A549 (cell line): ENCODE measurements around the gene TMCC2. TPM values are rescaled to one million over a fixed set of nuclear protein-coding genes. Genes with fewer than 3 reads are reported as not detected.

Experiments
- ATAC-seq, 2 experiments: fragments of 200-7000 bp in 1 of 2; fragments of >200 bp in 1 of 2; cut with Nextera tagmentation in 1 of 2; cut with Tn5 transposase in 1 of 2; 3 replicates each; pipeline versions ENCODE4 v1.8.0 to v1.9.1; 2018 to 2020; ENCODE audit warnings: mild to moderate bottlenecking in 1 of 2, moderate library complexity in 1 of 2
- CTCF ChIA-PET: fragments of 300-600 bp; sonication (Branson Sonifier 250); formaldehyde crosslinking; extraction: SDS; loops from one replicate; lab custom pipeline; 2021; ENCODE audit warnings: antibody characterized with exemption, inconsistent platforms; lab: Yijun Ruan, JAX
- POLR2A ChIA-PET: fragments of 350-600 bp; formaldehyde crosslinking; extraction: SDS; loops from one replicate; lab custom pipeline; 2021; ENCODE audit warnings: antibody characterized with exemption, inconsistent platforms; lab: Yijun Ruan, JAX
- DNase-seq, 2 experiments: peaks; one replicate each; pipeline versions ENCODE4 v3.0.0 to v3.0.0-alpha.2; 2011 to 2016; ENCODE audit warnings: low read depth in 1 of 2, low spot score in 1 of 2
- FAIRE-seq: peaks from 2 replicates; lab custom pipeline; 2011; peaks lifted over from hg19 to GRCh38; lab: Jason Lieb, UNC
- H3K27ac ChIP-seq, 2 experiments: fragments of >200 bp; sonication (Bioruptor Twin); formaldehyde crosslinking; 3 replicates each; pipeline ENCODE4 v1.5.1; 2016 to 2017
- H3K4me1 ChIP-seq: fragments of >200 bp; sonication (Bioruptor Twin); formaldehyde crosslinking; 3 replicates; pipeline ENCODE4 v1.6.1; 2016
- H3K4me2 ChIP-seq: fragments of >200 bp; sonication (Bioruptor Twin); formaldehyde crosslinking; 3 replicates; pipeline ENCODE4 v1.6.1; 2016
- H3K4me3 ChIP-seq: fragments of >200 bp; sonication (Bioruptor Twin); formaldehyde crosslinking; 3 replicates; pipeline ENCODE4 v1.5.1; 2016
- H3K9me3 ChIP-seq: fragments of >200 bp; sonication (Bioruptor Twin); formaldehyde crosslinking; 3 replicates; pipeline ENCODE4 v1.6.1; 2016
- BCL3 ChIP-seq: fragments of >200 bp; sonication (Bioruptor Twin); formaldehyde crosslinking; IDR thresholded peaks from 3 replicates; pipeline ENCODE4 v1.6.1; 2016
- CBX2 ChIP-seq: fragments of 200-600 bp; sonication (generic); IDR thresholded peaks from 2 replicates; pipeline ENCODE4 v1.6.1; 2016; ENCODE audit warnings: low read depth, mild to moderate bottlenecking, borderline replicate concordance
- CEBPB ChIP-seq, 2 experiments: fragments of >200 bp in 1 of 2; sonication (Bioruptor Twin) in 1 of 2; formaldehyde crosslinking in 1 of 2; IDR thresholded peaks; 2 replicates each; pipeline ENCODE4 v1.6.1; 2012 to 2016
- CHD2 ChIP-seq: fragments of 150-350 bp; IDR thresholded peaks from 2 replicates; pipeline ENCODE4 v1.6.1; 2014; ENCODE audit warnings: low read length; ENCODE audit not compliant: partially characterized antibody
- CHD4 ChIP-seq: fragments of 200-600 bp; sonication (generic); IDR thresholded peaks from 2 replicates; pipeline ENCODE4 v1.6.1; 2016; ENCODE audit warnings: antibody characterized with exemption, mild to moderate bottlenecking, borderline replicate concordance
- EHF ChIP-seq: fragments of 250-450 bp; sonication (Bioruptor Pico); IDR thresholded peaks from 2 replicates; pipeline ENCODE4 v1.5.0; 2020; ENCODE audit warnings: mild to moderate bottlenecking
- EP300 ChIP-seq, 2 experiments: fragments of >200 bp; sonication (Bioruptor Twin); formaldehyde crosslinking; IDR thresholded peaks; 2 replicates in 1 of 2; 3 replicates in 1 of 2; pipeline ENCODE4 v1.6.1; 2016 to 2017
- HOXA7 ChIP-seq: fragments of 250-450 bp; sonication (Bioruptor Pico); IDR thresholded peaks from 2 replicates; pipeline ENCODE4 v1.5.0; 2020; ENCODE audit warnings: mild to moderate bottlenecking, moderate library complexity
- HOXB13 ChIP-seq: fragments of 250-450 bp; sonication (Bioruptor Pico); IDR thresholded peaks from 2 replicates; pipeline ENCODE4 v1.5.0; 2020; ENCODE audit warnings: low read depth, mild to moderate bottlenecking, moderate library complexity
- HOXB5 ChIP-seq: fragments of 250-450 bp; sonication (Bioruptor Pico); IDR thresholded peaks from 2 replicates; pipeline ENCODE4 v1.5.0; 2020; ENCODE audit warnings: mild to moderate bottlenecking, moderate library complexity
- JUN ChIP-seq, 2 experiments: fragments of >200 bp; sonication (Bioruptor Twin); formaldehyde crosslinking; IDR thresholded peaks; 2 replicates in 1 of 2; 3 replicates in 1 of 2; pipeline ENCODE4 v1.6.1; 2016 to 2017
- KDM5A ChIP-seq: fragments of 200-600 bp; sonication (generic); IDR thresholded peaks from 2 replicates; pipeline ENCODE4 v1.6.1; 2016; ENCODE audit warnings: antibody characterized with exemption, mild to moderate bottlenecking
- MAZ ChIP-seq: fragments of 150-350 bp; IDR thresholded peaks from 2 replicates; pipeline ENCODE4 v1.6.1; 2014; ENCODE audit warnings: antibody characterized with exemption, low read depth, low read length, borderline replicate concordance
- MYC ChIP-seq: IDR thresholded peaks from 2 replicates; pipeline ENCODE4 v1.6.1; 2012; ENCODE audit warnings: mild to moderate bottlenecking, inconsistent platforms, low read length, improper control_type of control experiment, borderline replicate concordance
- NPAS2 ChIP-seq: fragments of 250-450 bp; sonication (Bioruptor Pico); IDR thresholded peaks from 2 replicates; pipeline ENCODE4 v1.8.0; 2022; ENCODE audit warnings: mild to moderate bottlenecking, moderate library complexity, borderline replicate concordance
- PBX3 ChIP-seq: IDR thresholded peaks from 2 replicates; pipeline ENCODE4 v1.6.1; 2012
- PHF8 ChIP-seq: fragments of 200-600 bp; sonication (generic); IDR thresholded peaks from 2 replicates; pipeline ENCODE4 v1.6.1; 2016; ENCODE audit warnings: low read depth, mild to moderate bottlenecking, antibody characterized with exemption, moderate library complexity, borderline replicate concordance
- POLR2AphosphoS2 ChIP-seq: conservative IDR thresholded peaks from 2 replicates; pipeline ENCODE4 v1.6.1; 2012; ENCODE audit warnings: low read length, improper control_type of control experiment, inconsistent platforms
- REST ChIP-seq: fragments of 200-600 bp; sonication (generic); IDR thresholded peaks from 2 replicates; pipeline ENCODE4 v1.6.1; 2016; ENCODE audit warnings: antibody characterized with exemption, mild to moderate bottlenecking, moderate library complexity
- RNF2 ChIP-seq: fragments of 200-600 bp; sonication (generic); IDR thresholded peaks from 2 replicates; pipeline ENCODE4 v1.6.1; 2016; ENCODE audit warnings: low read depth, mild to moderate bottlenecking, antibody characterized with exemption, moderate library complexity, borderline replicate concordance
- TP53 ChIP-seq: fragments of 250-450 bp; sonication (Bioruptor Pico); IDR thresholded peaks from 2 replicates; pipeline ENCODE4 v1.5.0; 2021; ENCODE audit warnings: mild to moderate bottlenecking, moderate library complexity
- ZFP36 ChIP-seq: fragments of 450-650 bp; IDR thresholded peaks from 2 replicates; pipeline ENCODE4 v1.6.1; 2014; ENCODE audit warnings: borderline replicate concordance; ENCODE audit not compliant: partially characterized antibody
- ZNF302 ChIP-seq: fragments of 250-450 bp; sonication (Bioruptor Pico); IDR thresholded peaks from 2 replicates; pipeline ENCODE4 v1.9.0; 2021; ENCODE audit warnings: inconsistent platforms, mild to moderate bottlenecking, moderate library complexity
- ZSCAN20 ChIP-seq: fragments of 250-450 bp; sonication (Bioruptor Pico); IDR thresholded peaks from 2 replicates; pipeline ENCODE4 v1.8.0; 2022; ENCODE audit warnings: mild to moderate bottlenecking, moderate library complexity
- WGBS: methylation state at CpG from one replicate; pipeline ENCODE4 v1.1.6; 2017; ENCODE audit errors: missing lambda C conversion rate; 5-methylcytosine and 5-hydroxymethylcytosine counted together
- polyA plus RNA-seq, 4 experiments: library from polyadenylated mRNA; depleted of rRNA in 3 of 4; stranded (reverse); fragments of >200 nt; fragmentation: RNase III in 1 of 4; extraction: RNeasy Plus Mini Kit Qiagen cat#74134 plus additional on column Dnase treatment in 1 of 4; gene quantifications; 2 replicates in 3 of 4; 3 replicates in 1 of 4; pipeline ENCODE4 v1.2.3, GENCODE V29; 2011 to 2017
- TF ChIP-seq, protein P1 (sequence below): fragments of >200 bp; sonication (Bioruptor Twin); formaldehyde crosslinking; IDR thresholded peaks from 3 replicates; pipeline ENCODE4 v1.5.1; 2016
- TF ChIP-seq, protein P2 (sequence below): fragments of 450-650 bp; IDR thresholded peaks from 2 replicates; pipeline ENCODE4 v1.6.1; 2014; ENCODE audit warnings: antibody characterized with exemption
- TF ChIP-seq, protein P3 (sequence below): fragments of >200 bp; sonication (Bioruptor Twin); formaldehyde crosslinking; IDR thresholded peaks from 2 replicates; pipeline ENCODE4 v1.6.1; 2016

TMCC2 gene
- polyA plus RNA-seq, 2 of the 4 experiments (the other 2 are of a cell fraction): 1.7 to 3.2 TPM

GRCh38 chr1:205306929-205307566 lies 79.3 kb downstream of the TMCC2 start:
- DNase-seq (no peak), FAIRE-seq (no peak), ATAC-seq (no peak)
- TF ChIP-seq MAZ (no peak), KDM5A (no peak), JUN (IDR thresholded peaks at IDR 0.05) (no peak; a peak in 1 of 5 replicates), CHD2 (no peak), CEBPB (IDR thresholded peaks at IDR 0.05) (no peak), TP53 (CRISPR knock-in tag) (no peak), ZFP36 (no peak), EP300 (IDR thresholded peaks at IDR 0.05) (no peak), RNF2 (no peak), PBX3 (no peak), POLR2AphosphoS2 (no peak), HOXA7 (CRISPR knock-in tag) (no peak)
- TF ChIP-seq, protein P1, sequence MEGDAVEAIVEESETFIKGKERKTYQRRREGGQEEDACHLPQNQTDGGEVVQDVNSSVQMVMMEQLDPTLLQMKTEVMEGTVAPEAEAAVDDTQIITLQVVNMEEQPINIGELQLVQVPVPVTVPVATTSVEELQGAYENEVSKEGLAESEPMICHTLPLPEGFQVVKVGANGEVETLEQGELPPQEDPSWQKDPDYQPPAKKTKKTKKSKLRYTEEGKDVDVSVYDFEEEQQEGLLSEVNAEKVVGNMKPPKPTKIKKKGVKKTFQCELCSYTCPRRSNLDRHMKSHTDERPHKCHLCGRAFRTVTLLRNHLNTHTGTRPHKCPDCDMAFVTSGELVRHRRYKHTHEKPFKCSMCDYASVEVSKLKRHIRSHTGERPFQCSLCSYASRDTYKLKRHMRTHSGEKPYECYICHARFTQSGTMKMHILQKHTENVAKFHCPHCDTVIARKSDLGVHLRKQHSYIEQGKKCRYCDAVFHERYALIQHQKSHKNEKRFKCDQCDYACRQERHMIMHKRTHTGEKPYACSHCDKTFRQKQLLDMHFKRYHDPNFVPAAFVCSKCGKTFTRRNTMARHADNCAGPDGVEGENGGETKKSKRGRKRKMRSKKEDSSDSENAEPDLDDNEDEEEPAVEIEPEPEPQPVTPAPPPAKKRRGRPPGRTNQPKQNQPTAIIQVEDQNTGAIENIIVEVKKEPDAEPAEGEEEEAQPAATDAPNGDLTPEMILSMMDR: no peak
- 93% methylated on average over 7 of the region's 7 CpGs for WGBS
- H3K4me2 ChIP-seq: peak overlapping the region; percentile 22
- peaks cover 100% of the 10 kb centered on the region for H3K4me1 ChIP-seq
- ChIA-PET POLR2A (no interaction called here), CTCF (interaction anchor here (1.4 to 89.2 kb wide), 3 partner anchors 17 to 217 kb away, joined by 3 to 3627 read pairs (median 3627); partner anchors contain the start of genes KLHDC8A and NUAK2)
- no peaks in the 10 kb centered on the region for H3K9me3 ChIP-seq
- peak overlapping the region; percentile 45 to 99; a peak in 5 of 6 replicates for H3K27ac ChIP-seq
- H3K4me3 ChIP-seq: no peak overlapping the region

GRCh38 chr1:205309741-205310140 lies 82.0 kb downstream of the TMCC2 start:
- no peaks in the 10 kb centered on the region for H3K9me3 ChIP-seq
- FAIRE-seq (no peak), DNase-seq (no peak), ATAC-seq (no peak)
- ChIA-PET CTCF (interaction anchor here (67.1 to 89.2 kb wide), 2 partner anchors 15 to 20 kb away, joined by 3627 read pairs; partner anchors contain the start of genes KLHDC8A and NUAK2), POLR2A (interaction anchor here (1.0 kb wide), 1 partner anchor 8 kb away, joined by 4 read pairs; no protein-coding TSS in a partner anchor)
- H3K4me3 ChIP-seq: no peak overlapping the region
- peak overlapping the region; percentile 36 to 99; a peak in 4 of 6 replicates for H3K27ac ChIP-seq
- peak overlapping the region; percentile 99; the same call in 1 of the 3 replicates for H3K4me2 ChIP-seq
- WGBS: 53% methylated on average over 1 of the region's 1 CpG
- H3K4me1 ChIP-seq: peaks cover 100% of the 10 kb centered on the region
- TF ChIP-seq MYC: no peak
- TF ChIP-seq, protein P2, sequence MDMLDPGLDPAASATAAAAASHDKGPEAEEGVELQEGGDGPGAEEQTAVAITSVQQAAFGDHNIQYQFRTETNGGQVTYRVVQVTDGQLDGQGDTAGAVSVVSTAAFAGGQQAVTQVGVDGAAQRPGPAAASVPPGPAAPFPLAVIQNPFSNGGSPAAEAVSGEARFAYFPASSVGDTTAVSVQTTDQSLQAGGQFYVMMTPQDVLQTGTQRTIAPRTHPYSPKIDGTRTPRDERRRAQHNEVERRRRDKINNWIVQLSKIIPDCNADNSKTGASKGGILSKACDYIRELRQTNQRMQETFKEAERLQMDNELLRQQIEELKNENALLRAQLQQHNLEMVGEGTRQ: no peak
- no peak for TF ChIP-seq HOXB13 (CRISPR knock-in tag)
- TF ChIP-seq CBX2: no peak
- TF ChIP-seq, protein P3, sequence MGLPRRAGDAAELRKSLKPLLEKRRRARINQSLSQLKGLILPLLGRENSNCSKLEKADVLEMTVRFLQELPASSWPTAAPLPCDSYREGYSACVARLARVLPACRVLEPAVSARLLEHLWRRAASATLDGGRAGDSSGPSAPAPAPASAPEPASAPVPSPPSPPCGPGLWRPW: no peak
- TF ChIP-seq HOXA7 (CRISPR knock-in tag): no peak
- TF ChIP-seq HOXB5 (CRISPR knock-in tag): no peak
- no peak for TF ChIP-seq ZNF302 (CRISPR knock-in tag)
- TF ChIP-seq CHD4: no peak
- TF ChIP-seq BCL3: no peak
- no peak for TF ChIP-seq PHF8
- TF ChIP-seq NPAS2 (CRISPR knock-in tag): no peak
- no peak for TF ChIP-seq ZSCAN20 (CRISPR knock-in tag)
- no peak for TF ChIP-seq REST
- TF ChIP-seq EHF: no peak
